A549 (cell line): ENCODE results near the gene PCDHGB2.

Experiments
- BHLHE40 ChIP-seq: IDR thresholded peaks from 2 replicates; pipeline ENCODE4 v1.6.1; 2012; ENCODE audit warnings: low read depth, low read length, inconsistent platforms
- CBX2 ChIP-seq: fragments of 200-600 bp; sonication (generic); IDR thresholded peaks from 2 replicates; pipeline ENCODE4 v1.6.1; 2016; ENCODE audit warnings: low read depth, mild to moderate bottlenecking, borderline replicate concordance
- KDM5A ChIP-seq: fragments of 200-600 bp; sonication (generic); IDR thresholded peaks from 2 replicates; pipeline ENCODE4 v1.6.1; 2016; ENCODE audit warnings: antibody characterized with exemption, mild to moderate bottlenecking
- MAFK ChIP-seq: fragments of 450-650 bp; IDR thresholded peaks from 2 replicates; pipeline ENCODE4 v1.6.1; 2014; ENCODE audit not compliant: partially characterized antibody
- POLR2A ChIP-seq: IDR thresholded peaks from 2 replicates; pipeline ENCODE4 v1.6.1; 2012; ENCODE audit warnings: mild to moderate bottlenecking, low read length
- RFX5 ChIP-seq: fragments of 450-650 bp; IDR thresholded peaks from 2 replicates; pipeline ENCODE4 v1.7.1; 2014; ENCODE audit warnings: antibody characterized with exemption, mild to moderate bottlenecking, moderate library complexity
- TFCP2L1 ChIP-seq: fragments of 250-450 bp; sonication (Bioruptor Pico); IDR thresholded peaks from 2 replicates; pipeline ENCODE4 v1.5.0; 2021; ENCODE audit warnings: mild to moderate bottlenecking
- TF ChIP-seq, protein P1 (sequence below): fragments of >200 bp; sonication (Bioruptor Twin); formaldehyde crosslinking; IDR thresholded peaks from 3 replicates; pipeline ENCODE4 v1.5.1; 2016
- TF ChIP-seq, protein P2 (sequence below): IDR thresholded peaks from 2 replicates; pipeline ENCODE4 v1.6.1; 2012

DNA sequence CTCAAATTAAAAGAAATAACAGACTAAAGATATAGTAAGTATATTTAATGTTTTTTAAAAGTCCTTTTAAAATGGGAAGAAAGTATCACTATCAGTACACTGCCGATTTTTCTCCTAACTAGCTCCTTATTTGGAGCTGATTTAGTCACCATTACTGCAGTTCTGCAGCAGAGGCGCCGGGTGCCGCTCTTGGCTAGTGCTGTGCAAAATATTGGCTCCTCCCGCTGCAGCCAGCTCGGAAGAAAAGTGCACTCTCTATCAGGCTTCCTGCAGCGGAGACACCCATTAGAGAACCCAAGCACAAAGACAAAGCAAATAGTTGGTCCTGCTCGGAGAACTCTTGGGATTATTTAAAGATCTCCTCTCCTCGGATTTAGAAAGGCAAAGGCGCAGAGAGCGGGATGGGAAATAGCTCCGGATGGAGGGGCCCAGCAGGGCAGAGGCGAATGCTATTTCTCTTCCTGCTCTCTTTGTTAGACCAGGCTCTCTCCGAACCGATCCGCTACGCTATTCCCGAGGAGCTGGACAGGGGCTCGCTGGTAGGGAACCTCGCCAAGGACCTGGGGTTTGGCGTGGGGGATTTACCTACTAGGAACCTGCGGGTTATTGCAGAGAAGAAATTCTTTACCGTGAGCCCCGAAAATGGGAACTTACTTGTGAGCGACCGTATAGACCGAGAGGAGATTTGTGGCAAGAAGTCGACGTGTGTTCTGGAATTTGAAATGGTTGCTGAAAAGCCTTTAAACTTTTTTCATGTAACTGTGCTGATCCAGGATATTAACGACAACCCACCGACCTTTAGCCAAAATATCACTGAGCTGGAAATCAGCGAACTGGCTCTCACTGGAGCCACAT lies 10.4 kb downstream of the PCDHGB2 start, which contains the start of gene PCDHGB3:
- TF ChIP-seq, protein P1, sequence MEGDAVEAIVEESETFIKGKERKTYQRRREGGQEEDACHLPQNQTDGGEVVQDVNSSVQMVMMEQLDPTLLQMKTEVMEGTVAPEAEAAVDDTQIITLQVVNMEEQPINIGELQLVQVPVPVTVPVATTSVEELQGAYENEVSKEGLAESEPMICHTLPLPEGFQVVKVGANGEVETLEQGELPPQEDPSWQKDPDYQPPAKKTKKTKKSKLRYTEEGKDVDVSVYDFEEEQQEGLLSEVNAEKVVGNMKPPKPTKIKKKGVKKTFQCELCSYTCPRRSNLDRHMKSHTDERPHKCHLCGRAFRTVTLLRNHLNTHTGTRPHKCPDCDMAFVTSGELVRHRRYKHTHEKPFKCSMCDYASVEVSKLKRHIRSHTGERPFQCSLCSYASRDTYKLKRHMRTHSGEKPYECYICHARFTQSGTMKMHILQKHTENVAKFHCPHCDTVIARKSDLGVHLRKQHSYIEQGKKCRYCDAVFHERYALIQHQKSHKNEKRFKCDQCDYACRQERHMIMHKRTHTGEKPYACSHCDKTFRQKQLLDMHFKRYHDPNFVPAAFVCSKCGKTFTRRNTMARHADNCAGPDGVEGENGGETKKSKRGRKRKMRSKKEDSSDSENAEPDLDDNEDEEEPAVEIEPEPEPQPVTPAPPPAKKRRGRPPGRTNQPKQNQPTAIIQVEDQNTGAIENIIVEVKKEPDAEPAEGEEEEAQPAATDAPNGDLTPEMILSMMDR = peak; percentile 28; the same call in 2 of the 3 replicates
- TF ChIP-seq BHLHE40 (no peak), MAFK (no peak), POLR2A (no peak), KDM5A (no peak), TFCP2L1 (CRISPR knock-in tag) (no peak), CBX2 (no peak), RFX5 (no peak)
- TF ChIP-seq, protein P2, sequence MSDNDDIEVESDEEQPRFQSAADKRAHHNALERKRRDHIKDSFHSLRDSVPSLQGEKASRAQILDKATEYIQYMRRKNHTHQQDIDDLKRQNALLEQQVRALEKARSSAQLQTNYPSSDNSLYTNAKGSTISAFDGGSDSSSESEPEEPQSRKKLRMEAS = no peak
